ENCODE data around the gene SHISA3.

SHISA3 gene

GRCh38 chr4:42401171-42401570 lies 3.9 kb downstream of the SHISA3 start (continued):
- TF ChIP-seq ZNF518A (tag by site-specific recombination; conservative IDR thresholded peaks at IDR 0.05; ENCODE audit: low read depth) (no peak), ZNF549 (tag by site-specific recombination; IDR thresholded peaks at IDR 0.05) (no peak), ZBTB17 (tag by site-specific recombination; IDR thresholded peaks at IDR 0.05) (no peak), ZNF600 (tag by site-specific recombination; IDR thresholded peaks at IDR 0.05) (no peak)

- CTCF ChIA-PET, result interaction anchor here (0.7 kb wide), 1 partner anchor 670 kb away, joined by 4 read pairs; no protein-coding TSS in a partner anchor
- Histone ChIP-seq H3K36me3 (ENCODE audit: control insufficient read depth in 2 of 2, insufficient read depth in 1 of 2, low read length in 2 of 2) (no peaks in the 10 kb centered on the region), H3K4me3 (ENCODE audit: low read depth, low read length) (no peak overlapping the region), H3K4me1 (ENCODE audit: control insufficient read depth, insufficient read depth, low read length) (no peaks in the 10 kb centered on the region), H3K27ac (ENCODE audit: extremely low read depth, low read depth, low read length) (no peak overlapping the region), H3K9me3 (ENCODE audit: control insufficient read depth, insufficient read depth, low read depth, low read length) (no peaks in the 10 kb centered on the region)
- POLR2A ChIA-PET, result no interaction called here
- no peak for TF ChIP-seq ZNF660 (tag by site-specific recombination; IDR thresholded peaks at IDR 0.05)
- TF ChIP-seq, protein P1, sequence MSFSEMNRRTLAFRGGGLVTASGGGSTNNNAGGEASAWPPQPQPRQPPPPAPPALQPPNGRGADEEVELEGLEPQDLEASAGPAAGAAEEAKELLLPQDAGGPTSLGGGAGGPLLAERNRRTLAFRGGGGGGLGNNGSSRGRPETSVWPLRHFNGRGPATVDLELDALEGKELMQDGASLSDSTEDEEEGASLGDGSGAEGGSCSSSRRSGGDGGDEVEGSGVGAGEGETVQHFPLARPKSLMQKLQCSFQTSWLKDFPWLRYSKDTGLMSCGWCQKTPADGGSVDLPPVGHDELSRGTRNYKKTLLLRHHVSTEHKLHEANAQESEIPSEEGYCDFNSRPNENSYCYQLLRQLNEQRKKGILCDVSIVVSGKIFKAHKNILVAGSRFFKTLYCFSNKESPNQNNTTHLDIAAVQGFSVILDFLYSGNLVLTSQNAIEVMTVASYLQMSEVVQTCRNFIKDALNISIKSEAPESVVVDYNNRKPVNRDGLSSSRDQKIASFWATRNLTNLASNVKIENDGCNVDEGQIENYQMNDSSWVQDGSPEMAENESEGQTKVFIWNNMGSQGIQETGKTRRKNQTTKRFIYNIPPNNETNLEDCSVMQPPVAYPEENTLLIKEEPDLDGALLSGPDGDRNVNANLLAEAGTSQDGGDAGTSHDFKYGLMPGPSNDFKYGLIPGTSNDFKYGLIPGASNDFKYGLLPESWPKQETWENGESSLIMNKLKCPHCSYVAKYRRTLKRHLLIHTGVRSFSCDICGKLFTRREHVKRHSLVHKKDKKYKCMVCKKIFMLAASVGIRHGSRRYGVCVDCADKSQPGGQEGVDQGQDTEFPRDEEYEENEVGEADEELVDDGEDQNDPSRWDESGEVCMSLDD (tag by site-specific recombination; IDR thresholded peaks at IDR 0.05), result no peak
- TF ChIP-seq ZFP37 (tag by site-specific recombination; IDR thresholded peaks at IDR 0.05), result no peak
- no peak for TF ChIP-seq ZNF529 (tag by site-specific recombination; IDR thresholded peaks at IDR 0.05; ENCODE audit: insufficient replicate concordance)
- no peak for TF ChIP-seq EGR2 (tag by site-specific recombination; IDR thresholded peaks at IDR 0.05; ENCODE audit: low read depth)
- no peak for TF ChIP-seq REST (tag by site-specific recombination; IDR thresholded peaks at IDR 0.05)
- TF ChIP-seq GLIS2 (tag by site-specific recombination; IDR thresholded peaks at IDR 0.05), result no peak
- TF ChIP-seq SALL2 (tag by site-specific recombination; IDR thresholded peaks at IDR 0.05; ENCODE audit: borderline replicate concordance), result no peak
- no peak for TF ChIP-seq ZNF19 (tag by site-specific recombination; IDR thresholded peaks at IDR 0.05; ENCODE audit: low read depth)
- no peak for TF ChIP-seq FEZF1 (tag by site-specific recombination; IDR thresholded peaks at IDR 0.05)
- TF ChIP-seq, protein P2, sequence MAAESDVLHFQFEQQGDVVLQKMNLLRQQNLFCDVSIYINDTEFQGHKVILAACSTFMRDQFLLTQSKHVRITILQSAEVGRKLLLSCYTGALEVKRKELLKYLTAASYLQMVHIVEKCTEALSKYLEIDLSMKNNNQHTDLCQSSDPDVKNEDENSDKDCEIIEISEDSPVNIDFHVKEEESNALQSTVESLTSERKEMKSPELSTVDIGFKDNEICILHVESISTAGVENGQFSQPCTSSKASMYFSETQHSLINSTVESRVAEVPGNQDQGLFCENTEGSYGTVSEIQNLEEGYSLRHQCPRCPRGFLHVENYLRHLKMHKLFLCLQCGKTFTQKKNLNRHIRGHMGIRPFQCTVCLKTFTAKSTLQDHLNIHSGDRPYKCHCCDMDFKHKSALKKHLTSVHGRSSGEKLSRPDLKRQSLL (tag by site-specific recombination; IDR thresholded peaks at IDR 0.05), result no peak
- TF ChIP-seq ZNF169 (tag by site-specific recombination; IDR thresholded peaks at IDR 0.05), result no peak
- no peak for TF ChIP-seq ATF2 (tag by site-specific recombination; IDR thresholded peaks at IDR 0.05; ENCODE audit: low read depth)
- TF ChIP-seq, protein P3, sequence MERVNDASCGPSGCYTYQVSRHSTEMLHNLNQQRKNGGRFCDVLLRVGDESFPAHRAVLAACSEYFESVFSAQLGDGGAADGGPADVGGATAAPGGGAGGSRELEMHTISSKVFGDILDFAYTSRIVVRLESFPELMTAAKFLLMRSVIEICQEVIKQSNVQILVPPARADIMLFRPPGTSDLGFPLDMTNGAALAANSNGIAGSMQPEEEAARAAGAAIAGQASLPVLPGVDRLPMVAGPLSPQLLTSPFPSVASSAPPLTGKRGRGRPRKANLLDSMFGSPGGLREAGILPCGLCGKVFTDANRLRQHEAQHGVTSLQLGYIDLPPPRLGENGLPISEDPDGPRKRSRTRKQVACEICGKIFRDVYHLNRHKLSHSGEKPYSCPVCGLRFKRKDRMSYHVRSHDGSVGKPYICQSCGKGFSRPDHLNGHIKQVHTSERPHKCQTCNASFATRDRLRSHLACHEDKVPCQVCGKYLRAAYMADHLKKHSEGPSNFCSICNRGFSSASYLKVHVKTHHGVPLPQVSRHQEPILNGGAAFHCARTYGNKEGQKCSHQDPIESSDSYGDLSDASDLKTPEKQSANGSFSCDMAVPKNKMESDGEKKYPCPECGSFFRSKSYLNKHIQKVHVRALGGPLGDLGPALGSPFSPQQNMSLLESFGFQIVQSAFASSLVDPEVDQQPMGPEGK (tag by site-specific recombination; IDR thresholded peaks at IDR 0.05), result no peak
These were observed 6.7 kb downstream of the SHISA3 start for GRCh38 chr4:42404001-42404400.
